K562 (cell line): ENCODE measurements around the gene ADGRB2. TPM values are rescaled to one million over a fixed set of nuclear protein-coding genes. Genes with fewer than 3 reads are reported as not detected.

Experiments used
- CLOCK ChIP-seq: fragments of 250-450 bp; sonication (Bioruptor Pico); IDR thresholded peaks from 2 replicates; pipeline ENCODE4 v1.4.0; 2020; ENCODE audit warnings: mild to moderate bottlenecking, moderate library complexity, borderline replicate concordance
- HDGF ChIP-seq: fragments of 450-650 bp; IDR thresholded peaks from 2 replicates; pipeline ENCODE4 v1.6.1; 2016
- HIVEP1 ChIP-seq: fragments of 250-450 bp; sonication (Bioruptor Pico); IDR thresholded peaks from 2 replicates; pipeline ENCODE4 v1.4.0; 2020; ENCODE audit warnings: mild to moderate bottlenecking
- MAFK ChIP-seq: IDR thresholded peaks from 2 replicates; pipeline ENCODE4 v1.6.1; 2011; ENCODE audit warnings: low read length, improper control_type of control experiment
- NFE2L1 ChIP-seq: fragments of 450-650 bp; IDR thresholded peaks from 2 replicates; pipeline ENCODE4 v1.6.1; 2016; ENCODE audit warnings: missing genetic modification characterization, low read depth, mild to moderate bottlenecking, missing compliant biosample characterization, moderate library complexity, borderline replicate concordance
- PCBP2 ChIP-seq: fragments of 200-400 bp; formaldehyde crosslinking; IDR thresholded peaks from 2 replicates; pipeline ENCODE4 v1.6.1; 2018; ENCODE audit warnings: low read length, low read depth, mild to moderate bottlenecking, moderate library complexity; ENCODE audit not compliant: poor library complexity, severe bottlenecking
- POLR2G ChIP-seq: fragments of 200-400 bp; formaldehyde crosslinking; IDR thresholded peaks from 2 replicates; pipeline ENCODE4 v1.6.1; 2017; ENCODE audit warnings: low read depth, mild to moderate bottlenecking, antibody characterized with exemption, low read length, moderate library complexity
- RBM15 ChIP-seq: fragments of 200-400 bp; formaldehyde crosslinking; IDR thresholded peaks from 2 replicates; pipeline ENCODE4 v1.6.1; 2018; ENCODE audit warnings: mild to moderate bottlenecking, low read length, moderate library complexity; ENCODE audit not compliant: insufficient read depth
- TRIM24 ChIP-seq, 2 experiments: fragments of 450-650 bp; IDR thresholded peaks; 2 replicates each; pipeline ENCODE4 v1.6.1; 2016
- ZFPM2 ChIP-seq: fragments of 250-450 bp; sonication (Bioruptor Pico); IDR thresholded peaks from 2 replicates; pipeline ENCODE4 v1.5.1; 2022; ENCODE audit warnings: mild to moderate bottlenecking
- ZNF23 ChIP-seq: fragments of 250-450 bp; sonication (Bioruptor Pico); IDR thresholded peaks from 2 replicates; pipeline ENCODE4 v1.4.0; 2020; ENCODE audit warnings: mild to moderate bottlenecking
- ZNF408 ChIP-seq: fragments of 250-450 bp; sonication (Bioruptor Pico); IDR thresholded peaks from 2 replicates; pipeline ENCODE4 v1.4.0; 2020; ENCODE audit warnings: low read depth, mild to moderate bottlenecking, moderate library complexity
- polyA plus RNA-seq, 8 experiments: library from polyadenylated mRNA; depleted of rRNA in 4 of 8; stranded (reverse) in 5 of 8; unstranded in 3 of 8; fragments of >200 nt; fragmentation: Nextera tagmentation in 2 of 8; fragmentation: Illumina TruSeq in 1 of 8; extraction: Ambion mirVana in 2 of 8; extraction: Trizol in 1 of 8; gene quantifications; 2 replicates each; pipeline versions ENCODE4 v1.2.1 to v1.2.3, GENCODE V29; 2011 to 2014; ENCODE audit warnings: inconsistent platforms in 1 of 8, missing spikeins in 1 of 8
- total RNA-seq, 7 experiments: library from RNA; depleted of rRNA in 6 of 7; stranded (reverse); fragments of >200 nt in 6 of 7; fragmentation: Illumina TruSeq in 2 of 7; extraction: Trizol in 2 of 7; gene quantifications; 2 replicates each; pipeline versions ENCODE4 v1.2.1 to v1.2.3, GENCODE V29; 2011 to 2021; ENCODE audit warnings: low replicate concordance in 1 of 7
- TF ChIP-seq, protein P1 (sequence below), 3 experiments: fragments of 200-800 bp in 1 of 3; fragments of 250-450 bp in 1 of 3; fragments of 450-650 bp in 1 of 3; sonication (Bioruptor Pico) in 1 of 3; sonication (Bioruptor generic) in 1 of 3; formaldehyde crosslinking in 1 of 3; IDR thresholded peaks; 2 replicates each; pipeline versions ENCODE4 v1.6.1 to v1.8.0; 2016 to 2022; ENCODE audit warnings: mild to moderate bottlenecking in 2 of 3, missing genetic modification characterization in 2 of 3, missing compliant biosample characterization in 1 of 3, moderate library complexity in 1 of 3
- TF ChIP-seq, protein P2 (sequence below): fragments of 250-450 bp; sonication (Bioruptor Pico); IDR thresholded peaks from 2 replicates; pipeline ENCODE4 v1.4.0; 2020; ENCODE audit warnings: mild to moderate bottlenecking, moderate library complexity

The ADGRB2 gene
- total and polyA plus RNA-seq, 9 of the 15 experiments (the other 6 are each of a cell fraction or from before 2014, with no cell fraction given) = 0.04 to 0.23 (median 0.20) TPM; not detected in 2

GRCh38 chr1:31780632-31781031, 16.5 kb upstream of the ADGRB2 start (continued):
- TF ChIP-seq, protein P1, sequence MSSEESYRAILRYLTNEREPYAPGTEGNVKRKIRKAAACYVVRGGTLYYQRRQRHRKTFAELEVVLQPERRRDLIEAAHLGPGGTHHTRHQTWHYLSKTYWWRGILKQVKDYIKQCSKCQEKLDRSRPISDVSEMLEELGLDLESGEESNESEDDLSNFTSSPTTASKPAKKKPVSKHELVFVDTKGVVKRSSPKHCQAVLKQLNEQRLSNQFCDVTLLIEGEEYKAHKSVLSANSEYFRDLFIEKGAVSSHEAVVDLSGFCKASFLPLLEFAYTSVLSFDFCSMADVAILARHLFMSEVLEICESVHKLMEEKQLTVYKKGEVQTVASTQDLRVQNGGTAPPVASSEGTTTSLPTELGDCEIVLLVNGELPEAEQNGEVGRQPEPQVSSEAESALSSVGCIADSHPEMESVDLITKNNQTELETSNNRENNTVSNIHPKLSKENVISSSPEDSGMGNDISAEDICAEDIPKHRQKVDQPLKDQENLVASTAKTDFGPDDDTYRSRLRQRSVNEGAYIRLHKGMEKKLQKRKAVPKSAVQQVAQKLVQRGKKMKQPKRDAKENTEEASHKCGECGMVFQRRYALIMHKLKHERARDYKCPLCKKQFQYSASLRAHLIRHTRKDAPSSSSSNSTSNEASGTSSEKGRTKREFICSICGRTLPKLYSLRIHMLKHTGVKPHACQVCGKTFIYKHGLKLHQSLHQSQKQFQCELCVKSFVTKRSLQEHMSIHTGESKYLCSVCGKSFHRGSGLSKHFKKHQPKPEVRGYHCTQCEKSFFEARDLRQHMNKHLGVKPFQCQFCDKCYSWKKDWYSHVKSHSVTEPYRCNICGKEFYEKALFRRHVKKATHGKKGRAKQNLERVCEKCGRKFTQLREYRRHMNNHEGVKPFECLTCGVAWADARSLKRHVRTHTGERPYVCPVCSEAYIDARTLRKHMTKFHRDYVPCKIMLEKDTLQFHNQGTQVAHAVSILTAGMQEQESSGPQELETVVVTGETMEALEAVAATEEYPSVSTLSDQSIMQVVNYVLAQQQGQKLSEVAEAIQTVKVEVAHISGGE (CRISPR knock-in tag; IDR thresholded peaks at IDR 0.05) = no peak
- TF ChIP-seq NFE2L1 (tag) (peak; percentile 34; the same call in 1 of the 2 replicates), POLR2G (no peak), RBM15 (no peak), MAFK (peak; percentile 56), ZNF408 (no peak), PCBP2 (no peak), CLOCK (CRISPR knock-in tag) (no peak), HIVEP1 (no peak), TRIM24 (IDR thresholded peaks at IDR 0.05) (0 out of 4 replicates have a peak, but pooled peaks of 1 of the 2 experiments have one; percentile 26), ZNF23 (CRISPR knock-in tag) (no peak), HDGF (no peak), ZFPM2 (CRISPR knock-in tag) (no peak)
- TF ChIP-seq, protein P2, sequence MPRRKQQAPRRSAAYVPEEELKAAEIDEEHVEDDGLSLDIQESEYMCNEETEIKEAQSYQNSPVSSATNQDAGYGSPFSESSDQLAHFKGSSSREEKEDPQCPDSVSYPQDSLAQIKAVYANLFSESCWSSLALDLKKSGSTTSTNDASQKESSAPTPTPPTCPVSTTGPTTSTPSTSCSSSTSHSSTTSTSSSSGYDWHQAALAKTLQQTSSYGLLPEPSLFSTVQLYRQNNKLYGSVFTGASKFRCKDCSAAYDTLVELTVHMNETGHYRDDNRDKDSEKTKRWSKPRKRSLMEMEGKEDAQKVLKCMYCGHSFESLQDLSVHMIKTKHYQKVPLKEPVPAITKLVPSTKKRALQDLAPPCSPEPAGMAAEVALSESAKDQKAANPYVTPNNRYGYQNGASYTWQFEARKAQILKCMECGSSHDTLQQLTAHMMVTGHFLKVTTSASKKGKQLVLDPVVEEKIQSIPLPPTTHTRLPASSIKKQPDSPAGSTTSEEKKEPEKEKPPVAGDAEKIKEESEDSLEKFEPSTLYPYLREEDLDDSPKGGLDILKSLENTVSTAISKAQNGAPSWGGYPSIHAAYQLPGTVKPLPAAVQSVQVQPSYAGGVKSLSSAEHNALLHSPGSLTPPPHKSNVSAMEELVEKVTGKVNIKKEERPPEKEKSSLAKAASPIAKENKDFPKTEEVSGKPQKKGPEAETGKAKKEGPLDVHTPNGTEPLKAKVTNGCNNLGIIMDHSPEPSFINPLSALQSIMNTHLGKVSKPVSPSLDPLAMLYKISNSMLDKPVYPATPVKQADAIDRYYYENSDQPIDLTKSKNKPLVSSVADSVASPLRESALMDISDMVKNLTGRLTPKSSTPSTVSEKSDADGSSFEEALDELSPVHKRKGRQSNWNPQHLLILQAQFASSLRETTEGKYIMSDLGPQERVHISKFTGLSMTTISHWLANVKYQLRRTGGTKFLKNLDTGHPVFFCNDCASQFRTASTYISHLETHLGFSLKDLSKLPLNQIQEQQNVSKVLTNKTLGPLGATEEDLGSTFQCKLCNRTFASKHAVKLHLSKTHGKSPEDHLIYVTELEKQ = no peak
